ENCODE results near the gene RASAL1. TPM values are rescaled to one million over a fixed set of nuclear protein-coding genes. Genes with fewer than 3 reads are reported as not detected.
"Not testable (repeated sequence)": the region's sequence is repeated elsewhere in the genome, so short reads cannot be mapped to it uniquely, and the experiment has no call there.

The RASAL1 gene
- total RNA-seq, 3 donors from 2014 or later: 0.58 to 1.1 (median 0.87) TPM

DNA sequence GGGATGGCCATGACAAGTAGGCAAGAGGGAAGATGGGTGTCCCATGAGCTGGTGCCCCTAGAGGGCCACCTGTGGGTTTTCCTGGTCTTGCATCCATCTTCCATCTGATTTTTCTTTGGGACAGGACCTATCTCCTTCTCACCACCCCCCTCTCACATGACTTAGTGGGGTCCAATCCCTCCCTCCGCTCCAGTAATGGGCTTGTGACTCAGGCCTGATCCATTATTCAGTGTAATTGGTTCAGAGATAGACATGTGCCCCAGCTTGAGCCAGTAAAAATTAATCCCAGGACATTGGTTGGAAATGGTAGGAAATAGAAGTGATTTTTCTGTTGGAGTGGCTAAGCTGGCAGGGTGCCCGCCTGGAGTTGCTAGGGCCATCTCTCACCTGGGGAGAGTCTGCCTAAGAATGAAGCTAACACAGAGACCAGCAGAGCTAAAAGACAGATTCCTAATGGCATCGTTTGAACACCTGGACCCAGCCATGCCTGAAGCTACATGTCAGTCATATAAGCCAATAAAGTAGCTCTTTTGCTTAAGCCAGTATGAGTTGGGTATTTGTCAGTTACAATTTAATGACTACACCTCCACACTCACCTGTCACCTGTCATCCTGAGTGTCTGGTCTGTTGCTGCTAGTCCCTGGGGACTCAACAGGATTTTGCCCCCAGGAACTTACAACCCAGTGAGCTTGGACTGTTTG lies 14.7 kb downstream of the RASAL1 start:
- DNase-seq (no peak), ATAC-seq (no peak)
- no peaks in the 10 kb centered on the region for H3K4me1 Mint-ChIP-seq (ENCODE audit: low read depth)
- no peak overlapping the region for H3K4me3 Mint-ChIP-seq
- peaks cover 3% of the 10 kb centered on the region for H3K36me3 Mint-ChIP-seq (ENCODE audit: insufficient read depth)
- H3K9me3 Mint-ChIP-seq: peaks cover 6% of the 10 kb centered on the region
- H3K27me3 Mint-ChIP-seq (ENCODE audit: low read depth): peaks cover 3% of the 10 kb centered on the region

DNA sequence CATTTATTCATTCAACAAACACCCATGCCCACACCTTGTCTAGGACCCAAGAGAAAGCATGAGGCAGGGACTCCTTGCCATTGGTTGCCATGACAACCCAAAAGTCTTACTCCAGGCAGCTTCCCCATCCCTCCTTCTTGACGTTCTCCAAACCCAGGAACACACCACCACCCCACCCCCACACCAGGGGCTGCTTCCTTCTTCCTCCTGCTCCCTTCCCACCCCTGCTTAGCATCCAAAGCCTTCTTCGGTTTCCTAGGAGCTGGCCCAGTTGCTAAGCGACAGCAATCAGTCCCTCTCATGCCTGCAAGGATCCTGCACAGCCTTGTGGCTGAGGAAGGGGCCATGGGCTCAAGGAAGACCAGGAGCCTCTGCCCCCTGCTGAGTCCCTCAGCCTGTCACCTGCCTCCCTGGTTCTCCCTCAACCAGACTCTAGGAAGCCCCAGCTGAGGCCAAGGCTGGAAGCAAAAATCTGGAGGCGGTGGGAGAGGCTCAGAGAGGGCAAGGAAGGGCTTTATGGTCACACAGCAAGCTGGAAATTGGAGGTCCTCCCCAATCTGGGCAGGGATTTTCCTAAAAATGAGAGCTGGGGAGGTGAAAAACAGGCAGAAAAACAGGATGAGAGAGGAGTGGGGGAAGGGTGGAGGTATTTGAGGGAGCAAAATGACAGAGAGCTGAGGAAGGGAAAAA lies 15.4 kb downstream of the RASAL1 start:
- Mint-ChIP-seq H3K4me3 (no peak overlapping the region), H3K4me1 (ENCODE audit: low read depth) (no peaks in the 10 kb centered on the region), H3K9me3 (peaks cover 6% of the 10 kb centered on the region)

DNA sequence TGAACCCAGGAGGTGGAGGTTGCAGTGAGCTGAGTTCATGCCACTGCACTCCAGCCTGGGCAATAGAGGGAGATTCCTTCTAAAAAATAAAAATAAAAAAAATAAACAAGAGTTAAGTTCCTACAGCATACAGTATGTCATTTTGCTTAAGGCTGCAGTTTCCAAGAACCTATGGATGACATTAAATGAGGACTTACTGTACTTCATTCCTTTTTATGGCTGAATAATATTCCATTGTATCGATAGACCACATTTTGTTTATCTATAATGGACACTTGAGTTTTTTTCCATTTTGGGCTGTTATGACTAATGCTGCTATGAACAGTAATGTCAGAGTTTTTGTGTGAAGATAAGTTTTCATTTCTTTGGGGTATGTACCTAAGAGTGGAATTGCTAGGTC lies 17.4 kb downstream of the RASAL1 start:
- Mint-ChIP-seq H3K4me3 (no peak overlapping the region), H3K4me1 (ENCODE audit: low read depth) (no peaks in the 10 kb centered on the region), H3K9me3 (peaks cover 5% of the 10 kb centered on the region), H3K27me3 (ENCODE audit: low read depth) (peaks cover 3% of the 10 kb centered on the region), H3K36me3 (ENCODE audit: insufficient read depth) (peaks cover 3% of the 10 kb centered on the region)
- ATAC-seq (no peak), DNase-seq (no peak)

More for the DNA sequence above, 15.4 kb downstream of the RASAL1 start:
- H3K36me3 Mint-ChIP-seq (ENCODE audit: insufficient read depth): peaks cover 3% of the 10 kb centered on the region
- H3K27me3 Mint-ChIP-seq (ENCODE audit: low read depth): peaks cover 3% of the 10 kb centered on the region
- no peak for ATAC-seq
- DNase-seq: no peak

DNA sequence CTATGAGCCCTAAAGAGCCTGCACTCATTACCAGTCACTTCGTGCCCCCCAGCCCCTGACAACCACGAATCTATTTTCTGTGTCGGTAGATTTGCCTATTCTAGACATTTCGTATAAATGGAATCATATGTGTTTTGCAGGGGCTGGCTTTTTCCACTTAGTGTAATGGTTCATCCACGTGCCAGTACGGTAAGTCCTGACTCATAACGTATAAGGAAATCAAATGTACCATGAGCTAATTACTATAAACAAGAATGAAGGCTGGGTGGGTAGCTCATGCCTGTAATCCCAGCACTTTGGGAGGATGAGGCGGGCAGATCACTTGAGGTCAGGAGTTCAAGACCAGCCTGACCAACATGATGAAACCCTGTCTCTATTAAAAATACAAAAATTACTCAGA lies 17.9 kb downstream of the RASAL1 start:
- ATAC-seq; H3K27me3 Mint-ChIP-seq (ENCODE audit: low read depth): not testable (repeated sequence)

DNA sequence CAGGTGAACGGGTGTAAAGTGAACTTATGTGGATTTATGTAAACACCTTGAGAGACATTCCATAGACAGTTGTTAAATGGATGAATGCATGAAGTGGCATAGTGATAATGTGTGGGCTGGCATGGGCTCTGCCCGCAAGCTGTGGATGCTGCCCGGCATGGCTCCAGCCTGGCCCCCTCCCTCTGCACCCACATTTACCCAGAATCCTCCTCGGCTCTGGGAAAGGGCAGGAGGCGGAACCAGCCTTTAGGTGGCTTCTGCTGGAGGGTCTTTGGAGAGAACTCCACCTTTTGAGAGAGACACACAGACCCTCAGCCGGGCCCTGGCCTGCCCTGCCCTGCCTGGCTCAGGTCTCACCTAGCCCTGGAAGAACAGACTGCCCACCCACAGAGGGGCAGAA lies 18.7 kb downstream of the RASAL1 start:
- H3K4me3 Mint-ChIP-seq: no peak overlapping the region
- no peaks in the 10 kb centered on the region for H3K36me3 Mint-ChIP-seq (ENCODE audit: insufficient read depth)
- no peaks in the 10 kb centered on the region for H3K27me3 Mint-ChIP-seq (ENCODE audit: low read depth)
- H3K4me1 Mint-ChIP-seq (ENCODE audit: low read depth): no peaks in the 10 kb centered on the region
- no peak for ATAC-seq
- DNase-seq: no peak
- H3K9me3 Mint-ChIP-seq: no peaks in the 10 kb centered on the region

More for the DNA sequence above, 17.9 kb downstream of the RASAL1 start:
- not testable (repeated sequence) for H3K9me3 Mint-ChIP-seq; DNase-seq; H3K4me3 Mint-ChIP-seq; H3K4me1 Mint-ChIP-seq (ENCODE audit: low read depth); H3K36me3 Mint-ChIP-seq (ENCODE audit: insufficient read depth)

DNA sequence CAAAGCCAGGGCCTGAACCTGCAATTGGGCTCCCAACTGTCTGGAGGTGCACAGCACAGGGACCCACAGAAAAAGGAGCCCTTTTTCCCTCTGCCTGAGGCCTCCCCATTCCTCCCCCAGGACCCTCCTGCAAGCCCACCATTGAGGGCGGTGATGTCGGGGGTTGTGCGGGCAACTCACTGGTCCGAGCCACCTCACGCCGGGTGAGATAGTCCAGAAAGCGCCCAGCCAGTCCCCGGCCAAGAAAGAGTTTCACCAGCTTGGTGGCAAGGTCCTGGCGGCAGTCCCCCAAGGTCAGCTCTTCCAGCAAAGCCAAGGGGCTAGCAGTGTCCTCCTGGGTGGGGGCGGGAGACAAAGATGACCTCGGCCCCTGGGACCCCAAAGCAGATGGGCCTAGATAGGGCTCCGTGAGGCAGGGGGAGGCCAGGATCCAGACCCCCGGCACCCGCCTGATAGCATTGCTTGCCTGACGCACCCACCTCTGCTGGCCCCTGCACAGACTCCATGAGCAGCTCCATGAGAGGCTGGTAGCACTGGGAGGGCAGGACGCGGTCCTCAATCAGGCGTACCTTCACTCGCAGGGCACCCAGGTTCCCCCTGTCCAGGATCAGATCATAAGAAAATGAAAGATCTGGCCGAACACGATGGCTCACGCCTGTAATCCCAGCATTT lies 20.0 kb downstream of the RASAL1 start:
- H3K27me3 Mint-ChIP-seq (ENCODE audit: low read depth): no peaks in the 10 kb centered on the region
- DNase-seq (no peak), ATAC-seq (no peak)
- no peaks in the 10 kb centered on the region for H3K9me3 Mint-ChIP-seq
- H3K4me1 Mint-ChIP-seq (ENCODE audit: low read depth): no peaks in the 10 kb centered on the region
- H3K36me3 Mint-ChIP-seq (ENCODE audit: insufficient read depth): no peaks in the 10 kb centered on the region
- H3K4me3 Mint-ChIP-seq: no peak overlapping the region

DNA sequence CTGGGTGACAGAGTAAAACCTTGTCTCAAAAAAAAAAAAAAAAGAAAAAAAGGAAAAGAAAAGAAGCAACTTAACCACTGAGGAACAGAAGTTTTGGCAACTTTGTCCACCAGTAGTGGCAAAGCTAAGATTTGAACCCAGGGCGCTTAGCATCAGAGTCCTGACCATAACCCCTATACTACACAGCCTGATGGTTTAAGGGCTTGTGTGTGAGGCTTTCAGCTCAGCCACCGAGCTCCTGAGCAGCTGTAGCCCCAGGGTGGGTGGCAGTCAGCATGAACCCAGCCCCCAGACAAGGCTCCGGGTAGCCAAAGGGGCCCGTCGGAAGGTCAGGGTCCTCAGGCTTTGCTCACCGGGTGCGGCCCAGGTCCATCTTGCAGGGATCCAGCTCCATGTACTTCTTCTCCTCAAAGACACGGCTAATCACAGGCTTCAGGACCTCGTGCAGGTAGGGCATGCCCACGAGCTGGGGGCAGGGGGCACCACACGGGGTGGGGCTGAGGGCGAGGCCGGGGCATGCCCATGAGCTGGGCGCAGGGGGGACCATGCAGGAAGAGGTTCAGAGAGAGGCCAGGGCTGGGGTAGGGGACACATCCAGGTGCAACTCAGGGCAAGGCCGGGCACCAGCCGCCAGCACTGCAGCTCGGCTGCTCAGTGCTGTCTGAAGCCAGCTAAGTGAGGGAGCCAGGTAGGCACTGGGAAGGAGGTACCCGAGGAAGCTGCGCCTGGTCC lies 20.9 kb downstream of the RASAL1 start:
- Mint-ChIP-seq H3K4me3 (no peak overlapping the region), H3K27me3 (ENCODE audit: low read depth) (no peaks in the 10 kb centered on the region), H3K4me1 (ENCODE audit: low read depth) (peaks cover 8% of the 10 kb centered on the region), H3K9me3 (no peaks in the 10 kb centered on the region), H3K36me3 (ENCODE audit: insufficient read depth) (no peaks in the 10 kb centered on the region)
- no peak for ATAC-seq
- DNase-seq: no peak

DNA sequence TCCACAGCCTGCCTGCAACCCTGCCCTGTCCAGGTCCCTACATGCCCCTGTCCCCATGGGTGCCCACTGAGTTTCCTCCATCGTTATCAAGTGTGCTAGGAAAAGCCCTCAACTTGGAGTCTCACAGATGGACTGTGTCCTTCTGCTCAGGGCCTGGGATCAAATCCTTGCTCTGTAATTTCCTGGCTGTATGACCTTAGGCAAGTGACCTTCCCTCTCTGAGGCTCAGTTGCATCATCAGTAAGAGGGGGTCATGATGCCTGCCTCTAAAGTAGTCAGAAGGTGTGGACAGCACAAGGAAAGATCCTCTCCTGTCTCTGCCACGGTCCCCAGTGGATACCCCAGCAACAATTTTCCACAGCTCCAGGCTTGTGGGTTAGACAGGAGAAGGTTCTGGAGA lies 22.2 kb downstream of the RASAL1 start:
- Mint-ChIP-seq H3K27me3 (ENCODE audit: low read depth) (no peaks in the 10 kb centered on the region), H3K9me3 (no peaks in the 10 kb centered on the region), H3K4me1 (ENCODE audit: low read depth) (peaks cover 11% of the 10 kb centered on the region), H3K36me3 (ENCODE audit: insufficient read depth) (no peaks in the 10 kb centered on the region), H3K4me3 (no peak overlapping the region)
- ATAC-seq: no peak
- DNase-seq: no peak

DNA sequence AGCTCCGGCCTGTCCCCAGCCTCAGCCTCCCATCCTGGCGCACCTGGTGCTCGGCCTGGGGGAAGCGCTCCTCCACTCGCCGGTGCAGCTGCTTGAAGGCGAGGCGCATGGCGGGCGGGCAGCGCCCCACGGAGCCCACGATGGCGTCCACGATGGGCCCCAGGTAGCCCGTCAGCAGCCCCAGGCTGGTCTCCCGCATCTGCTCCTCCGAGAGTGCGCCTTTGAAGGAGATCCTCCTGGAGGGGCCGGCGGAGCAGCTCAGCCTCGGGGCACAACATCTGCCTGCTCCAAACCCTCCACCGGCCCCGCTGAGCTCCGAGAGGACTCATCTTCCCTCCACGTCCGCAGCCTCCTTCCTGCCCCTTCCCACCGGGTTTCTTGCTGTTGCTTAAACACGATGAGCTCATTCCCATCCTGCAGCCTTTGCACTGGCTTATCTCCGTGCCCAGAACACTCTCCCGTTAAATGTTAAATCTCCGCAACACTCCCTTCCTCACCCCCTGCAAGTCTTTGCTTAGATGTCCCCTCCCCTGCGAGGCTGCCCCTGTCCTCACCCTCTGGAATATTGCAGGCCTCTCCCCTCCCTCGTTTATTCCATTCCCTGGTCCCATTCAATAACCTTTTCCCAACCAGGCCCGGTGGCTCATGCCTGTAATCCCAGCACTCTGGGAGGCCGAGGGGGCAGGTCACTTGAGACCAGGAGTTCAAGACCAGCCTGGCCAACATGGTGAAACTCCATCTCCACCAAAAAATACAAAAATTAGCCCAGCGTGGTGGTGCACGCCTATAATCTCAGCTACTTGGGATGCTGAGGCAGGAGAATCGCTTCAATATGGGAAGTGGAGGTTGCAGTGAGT lies 23.3 kb downstream of the RASAL1 start:
- H3K27me3 Mint-ChIP-seq (ENCODE audit: low read depth): no peaks in the 10 kb centered on the region
- no peaks in the 10 kb centered on the region for H3K36me3 Mint-ChIP-seq (ENCODE audit: insufficient read depth)
- no peak overlapping the region for H3K4me3 Mint-ChIP-seq
- H3K9me3 Mint-ChIP-seq: no peaks in the 10 kb centered on the region
- ATAC-seq (no peak), DNase-seq (no peak)
- peaks cover 11% of the 10 kb centered on the region for H3K4me1 Mint-ChIP-seq (ENCODE audit: low read depth)

DNA sequence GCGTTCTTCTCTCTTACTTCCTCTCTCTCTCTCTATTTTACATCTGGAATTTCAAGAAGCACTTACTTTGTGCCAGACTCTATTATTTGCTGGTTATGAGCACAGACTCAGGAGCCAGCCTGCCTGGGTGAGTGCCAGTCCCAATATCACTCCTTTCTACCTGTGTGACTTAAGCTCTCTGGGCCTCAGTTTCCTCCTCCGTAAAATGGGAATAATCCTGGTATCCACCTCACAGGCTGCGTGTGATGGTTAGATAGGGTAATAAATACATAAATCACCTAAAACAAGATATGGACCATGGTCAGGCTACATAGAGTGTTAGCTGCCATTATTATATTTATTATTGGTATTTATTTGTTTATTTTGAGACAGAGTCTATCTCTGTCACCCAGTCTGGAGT lies 24.3 kb downstream of the RASAL1 start:
- DNase-seq (no peak), ATAC-seq (no peak)
- H3K27me3 Mint-ChIP-seq (ENCODE audit: low read depth): no peaks in the 10 kb centered on the region
- peaks cover 11% of the 10 kb centered on the region for H3K4me1 Mint-ChIP-seq (ENCODE audit: low read depth)
- H3K9me3 Mint-ChIP-seq: no peaks in the 10 kb centered on the region
- no peaks in the 10 kb centered on the region for H3K36me3 Mint-ChIP-seq (ENCODE audit: insufficient read depth)
- H3K4me3 Mint-ChIP-seq: no peak overlapping the region

DNA sequence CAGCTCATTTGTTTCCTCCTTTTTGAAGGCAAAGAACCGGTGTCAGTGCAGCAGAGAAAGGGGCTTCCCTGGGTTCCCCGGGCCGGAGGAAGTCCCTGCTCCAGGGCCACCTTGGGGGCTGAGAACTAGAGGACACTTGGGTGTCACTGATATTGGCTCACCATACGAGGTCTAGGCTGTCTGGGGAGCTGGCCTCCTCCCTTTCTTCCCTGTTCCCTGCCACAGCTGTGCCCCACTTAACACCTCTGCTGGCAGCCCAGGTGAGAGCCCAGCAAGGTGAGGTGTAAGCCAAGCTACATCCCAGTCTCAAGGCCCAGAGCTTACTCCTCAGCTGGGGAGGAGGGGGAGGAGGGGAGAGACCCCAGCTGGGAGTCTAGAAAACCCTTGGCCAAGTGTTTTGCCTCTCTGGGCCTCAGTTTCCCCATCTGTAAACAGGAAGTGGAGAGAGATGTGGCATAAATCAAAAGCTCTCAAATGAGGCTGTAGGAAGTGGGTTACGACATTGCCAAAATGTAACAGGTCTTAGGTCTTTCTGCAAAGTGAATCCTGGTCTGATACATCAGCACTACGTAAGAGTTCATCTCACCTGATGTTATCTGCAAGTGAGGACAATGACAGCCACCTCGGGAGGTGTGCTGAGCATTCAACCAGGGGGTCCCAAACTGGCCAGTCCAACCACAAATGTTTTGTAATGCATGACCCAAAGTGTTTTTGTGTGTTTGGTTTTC lies 25.5 kb downstream of the RASAL1 start:
- H3K27me3 Mint-ChIP-seq (ENCODE audit: low read depth): no peaks in the 10 kb centered on the region
- peaks cover 11% of the 10 kb centered on the region for H3K4me1 Mint-ChIP-seq (ENCODE audit: low read depth)
- ATAC-seq (no peak), DNase-seq (no peak)
- no peak overlapping the region for H3K4me3 Mint-ChIP-seq
- no peaks in the 10 kb centered on the region for H3K9me3 Mint-ChIP-seq
- H3K36me3 Mint-ChIP-seq (ENCODE audit: insufficient read depth): no peaks in the 10 kb centered on the region

DNA sequence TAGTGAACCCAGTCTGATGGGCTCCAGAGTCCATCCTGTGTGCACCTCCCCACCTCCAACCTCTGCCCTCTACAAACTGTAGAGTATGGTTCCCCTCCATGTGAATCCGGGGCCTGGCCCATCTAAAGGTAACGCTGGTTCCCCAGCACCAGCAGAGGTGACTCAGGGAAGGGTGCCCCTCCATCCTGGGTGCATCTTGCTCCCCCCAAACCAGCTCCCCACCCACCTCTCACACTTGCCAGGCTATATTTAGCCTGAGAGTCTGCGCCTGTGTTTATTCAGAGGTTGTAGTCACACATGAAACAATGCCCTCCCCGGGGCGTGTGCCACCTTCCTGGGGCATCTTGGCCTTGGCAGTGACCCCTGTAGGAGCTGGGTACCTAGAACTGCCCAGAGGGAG lies 26.2 kb downstream of the RASAL1 start:
- ATAC-seq: no peak
- Mint-ChIP-seq H3K4me1 (ENCODE audit: low read depth) (peaks cover 14% of the 10 kb centered on the region), H3K36me3 (ENCODE audit: insufficient read depth) (no peaks in the 10 kb centered on the region), H3K9me3 (no peaks in the 10 kb centered on the region), H3K4me3 (no peak overlapping the region), H3K27me3 (ENCODE audit: low read depth) (no peaks in the 10 kb centered on the region)
- DNase-seq: no peak

DNA sequence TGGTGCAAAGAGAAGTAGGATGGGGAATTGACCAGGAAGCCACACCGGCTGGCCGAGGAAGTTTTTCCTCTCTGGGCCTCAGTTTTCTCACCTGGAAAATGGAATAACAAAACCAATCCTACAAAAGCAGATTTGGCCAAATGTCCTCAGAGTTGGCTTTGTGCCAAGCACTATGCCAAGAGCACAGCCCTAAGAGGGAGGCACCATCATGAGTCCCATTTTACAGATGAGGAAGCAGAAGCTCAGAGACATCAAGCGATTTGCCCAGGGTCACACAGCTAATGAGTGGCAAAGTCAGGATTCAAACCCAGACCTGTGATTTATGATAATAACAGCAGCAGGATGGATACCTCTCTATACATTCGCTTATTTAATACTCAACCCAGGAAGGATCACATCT lies 27.3 kb downstream of the RASAL1 start:
- Mint-ChIP-seq H3K36me3 (ENCODE audit: insufficient read depth) (no peaks in the 10 kb centered on the region), H3K4me3 (no peak overlapping the region), H3K27me3 (ENCODE audit: low read depth) (no peaks in the 10 kb centered on the region), H3K9me3 (no peaks in the 10 kb centered on the region), H3K4me1 (ENCODE audit: low read depth) (peaks cover 20% of the 10 kb centered on the region)
- no peak for DNase-seq
- no peak for ATAC-seq

All from activated T-cell treated with anti-CD3 and anti-CD28 coated beads, Interleukin-2, amount 50 U/mL, for 4 hours (primary cell).